ENCODE measurements around the gene HELZ2. TPM values are rescaled to one million over a fixed set of nuclear protein-coding genes. Genes with fewer than 3 reads are reported as not detected.
"Not testable (repeated sequence)": the region's sequence is repeated elsewhere in the genome, so short reads cannot be mapped to it uniquely, and the experiment has no call there.

Gene HELZ2
- total RNA-seq, 4 donors from 2014 or later = 16.3 to 33.7 (median 24.7) TPM

GRCh38 chr20:63602321-63602720, 28.3 kb upstream of the HELZ2 start:
- H3K4me1 ChIP-seq = no peaks in the 10 kb centered on the region
- 93% methylated on average over 3 of the region's 3 CpGs for WGBS, 2 donors
- peaks cover 0 to 68% (median 9%) of the 10 kb centered on the region in 3 donors for H3K36me3 ChIP-seq
- no peaks in the 10 kb centered on the region for H3K9me3 ChIP-seq
- no peaks in the 10 kb centered on the region for H3K27me3 ChIP-seq
- no peak for TF ChIP-seq POLR2A (IDR thresholded peaks at IDR 0.05)
- TF ChIP-seq EP300 (IDR thresholded peaks at IDR 0.05) = no peak
- TF ChIP-seq, protein P1, sequence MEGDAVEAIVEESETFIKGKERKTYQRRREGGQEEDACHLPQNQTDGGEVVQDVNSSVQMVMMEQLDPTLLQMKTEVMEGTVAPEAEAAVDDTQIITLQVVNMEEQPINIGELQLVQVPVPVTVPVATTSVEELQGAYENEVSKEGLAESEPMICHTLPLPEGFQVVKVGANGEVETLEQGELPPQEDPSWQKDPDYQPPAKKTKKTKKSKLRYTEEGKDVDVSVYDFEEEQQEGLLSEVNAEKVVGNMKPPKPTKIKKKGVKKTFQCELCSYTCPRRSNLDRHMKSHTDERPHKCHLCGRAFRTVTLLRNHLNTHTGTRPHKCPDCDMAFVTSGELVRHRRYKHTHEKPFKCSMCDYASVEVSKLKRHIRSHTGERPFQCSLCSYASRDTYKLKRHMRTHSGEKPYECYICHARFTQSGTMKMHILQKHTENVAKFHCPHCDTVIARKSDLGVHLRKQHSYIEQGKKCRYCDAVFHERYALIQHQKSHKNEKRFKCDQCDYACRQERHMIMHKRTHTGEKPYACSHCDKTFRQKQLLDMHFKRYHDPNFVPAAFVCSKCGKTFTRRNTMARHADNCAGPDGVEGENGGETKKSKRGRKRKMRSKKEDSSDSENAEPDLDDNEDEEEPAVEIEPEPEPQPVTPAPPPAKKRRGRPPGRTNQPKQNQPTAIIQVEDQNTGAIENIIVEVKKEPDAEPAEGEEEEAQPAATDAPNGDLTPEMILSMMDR (IDR thresholded peaks at IDR 0.05) = no peak
- DNase-seq (ENCODE audit: low spot score in 2 of 2) = no peak
- H3K4me3 ChIP-seq = no peak overlapping the region
- H3K27ac ChIP-seq = no peak overlapping the region

DNA sequence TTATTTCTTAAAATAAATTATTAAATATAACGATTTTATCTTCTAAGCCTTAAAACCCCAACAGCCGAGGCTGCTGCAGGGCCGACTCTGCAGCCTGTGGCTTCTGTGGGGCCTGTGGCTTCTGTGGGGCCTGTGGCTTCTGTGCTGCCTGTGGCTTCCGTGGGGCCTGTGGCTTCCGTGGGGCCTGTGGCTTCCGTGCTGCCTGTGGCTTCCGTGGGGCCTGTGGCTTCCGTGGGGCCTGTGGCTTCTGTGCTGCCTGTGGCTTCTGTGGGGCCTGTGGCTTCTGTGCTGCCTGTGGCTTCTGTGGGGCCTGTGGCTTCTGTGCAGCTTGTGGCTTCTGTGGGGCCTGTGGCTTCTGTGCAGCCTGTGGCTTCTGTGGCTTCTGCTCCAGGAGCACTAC, 27.6 kb upstream of the HELZ2 start:
- not testable (repeated sequence) for H3K27ac ChIP-seq; H3K4me3 ChIP-seq; DNase-seq (ENCODE audit: low spot score in 2 of 2); H3K4me1 ChIP-seq; H3K27me3 ChIP-seq; H3K9me3 ChIP-seq
- WGBS, 2 donors = 83 to 85% methylated on average over 6 of the region's 8 CpGs
- peaks cover 0 to 72% (median 9%) of the 10 kb centered on the region in 3 donors for H3K36me3 ChIP-seq

- Histone ChIP-seq H3K4me1 (peaks cover 0 to 1% (median 0%) of the 10 kb centered on the region in 4 donors), H3K36me3 (peaks cover 0 to 89% (median 14%) of the 10 kb centered on the region in 3 donors), H3K9me3 (no peaks in the 10 kb centered on the region), H3K27ac (no peak overlapping the region), H3K27me3 (no peaks in the 10 kb centered on the region), H3K4me3 (no peak overlapping the region)
- 90 to 91% methylated on average over 27 of the region's 27 CpGs for whole genome bisulfite sequencing, 2 donors
- TF ChIP-seq, protein P1 (IDR thresholded peaks at IDR 0.05) = no peak
- TF ChIP-seq EP300 (IDR thresholded peaks at IDR 0.05) (no peak), POLR2A (IDR thresholded peaks at IDR 0.05) (no peak)
- DNase-seq (ENCODE audit: low spot score in 2 of 2) = no peak
Measured at GRCh38 chr20:63599396-63600050, 25.5 kb upstream of the HELZ2 start.

DNA sequence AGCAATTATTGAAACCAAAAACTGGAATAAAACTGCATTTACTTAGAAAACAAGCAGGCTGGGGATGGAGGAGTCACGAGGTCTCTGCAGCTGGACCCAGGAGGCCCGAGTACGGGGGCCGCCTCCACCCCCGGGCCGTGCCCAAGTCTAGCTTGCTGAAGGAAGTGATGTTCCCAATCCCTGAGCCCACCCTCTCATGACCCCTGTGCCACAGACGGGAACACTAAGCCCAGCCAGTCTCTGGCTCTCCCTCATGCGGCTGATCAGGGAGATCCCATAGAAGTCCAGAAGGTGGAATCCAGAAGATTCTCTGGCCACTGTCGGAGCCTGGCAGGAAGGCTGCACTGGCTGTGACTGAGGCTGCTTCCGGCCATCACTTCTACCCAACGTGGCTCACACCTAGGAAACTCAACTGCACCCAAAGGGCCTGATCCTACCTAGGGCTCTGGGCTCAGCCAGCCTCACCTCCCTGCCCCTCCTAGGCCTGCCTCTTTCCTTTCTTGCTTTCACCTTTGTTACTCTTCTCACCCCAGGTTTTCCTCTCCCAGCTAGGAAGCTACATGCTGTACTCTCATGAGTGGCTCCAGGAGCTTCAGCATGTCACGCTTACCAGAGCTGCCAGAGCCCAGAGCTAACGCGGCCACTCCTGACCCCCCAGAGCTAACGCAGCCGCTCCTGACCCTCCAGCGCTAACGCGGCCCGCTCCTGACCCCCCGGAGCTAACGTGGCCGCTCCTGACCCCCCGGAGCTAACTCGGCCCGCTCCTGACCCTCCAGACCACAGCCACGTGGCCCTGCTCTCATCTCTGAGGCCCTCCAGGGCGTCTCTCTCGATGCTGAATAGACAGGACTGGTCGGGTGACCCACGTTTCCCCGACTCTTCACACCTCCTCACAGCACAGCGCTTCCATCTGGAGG, 24.7 kb upstream of the HELZ2 start:
- H3K4me1 ChIP-seq = peaks cover 0 to 8% (median 0%) of the 10 kb centered on the region in 4 donors
- no peak overlapping the region for H3K4me3 ChIP-seq
- H3K36me3 ChIP-seq = peaks cover 0 to 93% (median 14%) of the 10 kb centered on the region in 3 donors
- H3K27ac ChIP-seq = no peak overlapping the region
- DNase-seq (ENCODE audit: low spot score in 2 of 2) = no peak
- WGBS, 2 donors = 79 to 82% methylated on average over 33 of the region's 33 CpGs
- no peak for TF ChIP-seq POLR2A (IDR thresholded peaks at IDR 0.05)
- TF ChIP-seq EP300 (IDR thresholded peaks at IDR 0.05) = no peak
- no peaks in the 10 kb centered on the region for H3K9me3 ChIP-seq
- no peaks in the 10 kb centered on the region for H3K27me3 ChIP-seq

GRCh38 chr20:63597651-63598478, 23.8 kb upstream of the HELZ2 start:
- peaks cover 0 to 8% (median 0%) of the 10 kb centered on the region in 4 donors for H3K4me1 ChIP-seq
- no peak overlapping the region for H3K27ac ChIP-seq
- no peak for DNase-seq (ENCODE audit: low spot score in 2 of 2)
- no peaks in the 10 kb centered on the region for H3K27me3 ChIP-seq
- H3K4me3 ChIP-seq = no peak overlapping the region
- no peak for TF ChIP-seq EP300 (IDR thresholded peaks at IDR 0.05)
- TF ChIP-seq POLR2A (IDR thresholded peaks at IDR 0.05) = no peak
- TF ChIP-seq, protein P1 (IDR thresholded peaks at IDR 0.05) = no peak
- H3K9me3 ChIP-seq = no peaks in the 10 kb centered on the region
- peaks cover 0 to 95% (median 14%) of the 10 kb centered on the region in 3 donors for H3K36me3 ChIP-seq
- 85 to 91% methylated on average over 17 to 23 of the region's 23 CpGs for WGBS, 2 donors
